Ishikawa (cell line): ENCODE data around the gene OR10H1.

Experiments
- CEBPB ChIP-seq: IDR thresholded peaks from 2 replicates; pipeline ENCODE4 v1.6.1; 2012
- CREB1 ChIP-seq: IDR thresholded peaks from 2 replicates; pipeline ENCODE4 v1.6.1; 2012; ENCODE audit warnings: low read depth
- EGR1 ChIP-seq: IDR thresholded peaks from 2 replicates; pipeline ENCODE4 v1.6.1; 2012
- EP300 ChIP-seq: IDR thresholded peaks from 2 replicates; pipeline ENCODE4 v1.6.1; 2012; ENCODE audit warnings: borderline replicate concordance
- FOXM1 ChIP-seq: IDR thresholded peaks from 2 replicates; pipeline ENCODE4 v1.6.1; 2012; ENCODE audit warnings: low read depth, borderline replicate concordance
- MAX ChIP-seq: IDR thresholded peaks from 2 replicates; pipeline ENCODE4 v1.6.1; 2012
- NFIC ChIP-seq: IDR thresholded peaks from 2 replicates; pipeline ENCODE4 v1.6.1; 2012
- RAD21 ChIP-seq: IDR thresholded peaks from 2 replicates; pipeline ENCODE4 v1.6.1; 2012; ENCODE audit warnings: low read depth
- REST ChIP-seq: IDR thresholded peaks from 2 replicates; pipeline ENCODE4 v1.6.1; 2012; ENCODE audit warnings: low read depth, mild to moderate bottlenecking
- TAF1 ChIP-seq: IDR thresholded peaks from 2 replicates; pipeline ENCODE4 v1.6.1; 2012; ENCODE audit warnings: low read depth, mild to moderate bottlenecking
- TCF12 ChIP-seq: IDR thresholded peaks from 2 replicates; pipeline ENCODE4 v1.6.1; 2012; ENCODE audit warnings: low read depth
- TEAD4 ChIP-seq: IDR thresholded peaks from 2 replicates; pipeline ENCODE4 v1.6.1; 2012
- USF1 ChIP-seq: IDR thresholded peaks from 2 replicates; pipeline ENCODE4 v1.6.1; 2012
- YY1 ChIP-seq: IDR thresholded peaks from 2 replicates; pipeline ENCODE4 v1.6.1; 2012; ENCODE audit warnings: low read depth
- ZBTB7A ChIP-seq: IDR thresholded peaks from 2 replicates; pipeline ENCODE4 v1.6.1; 2012; ENCODE audit warnings: low read depth

Gene OR10H1

DNA sequence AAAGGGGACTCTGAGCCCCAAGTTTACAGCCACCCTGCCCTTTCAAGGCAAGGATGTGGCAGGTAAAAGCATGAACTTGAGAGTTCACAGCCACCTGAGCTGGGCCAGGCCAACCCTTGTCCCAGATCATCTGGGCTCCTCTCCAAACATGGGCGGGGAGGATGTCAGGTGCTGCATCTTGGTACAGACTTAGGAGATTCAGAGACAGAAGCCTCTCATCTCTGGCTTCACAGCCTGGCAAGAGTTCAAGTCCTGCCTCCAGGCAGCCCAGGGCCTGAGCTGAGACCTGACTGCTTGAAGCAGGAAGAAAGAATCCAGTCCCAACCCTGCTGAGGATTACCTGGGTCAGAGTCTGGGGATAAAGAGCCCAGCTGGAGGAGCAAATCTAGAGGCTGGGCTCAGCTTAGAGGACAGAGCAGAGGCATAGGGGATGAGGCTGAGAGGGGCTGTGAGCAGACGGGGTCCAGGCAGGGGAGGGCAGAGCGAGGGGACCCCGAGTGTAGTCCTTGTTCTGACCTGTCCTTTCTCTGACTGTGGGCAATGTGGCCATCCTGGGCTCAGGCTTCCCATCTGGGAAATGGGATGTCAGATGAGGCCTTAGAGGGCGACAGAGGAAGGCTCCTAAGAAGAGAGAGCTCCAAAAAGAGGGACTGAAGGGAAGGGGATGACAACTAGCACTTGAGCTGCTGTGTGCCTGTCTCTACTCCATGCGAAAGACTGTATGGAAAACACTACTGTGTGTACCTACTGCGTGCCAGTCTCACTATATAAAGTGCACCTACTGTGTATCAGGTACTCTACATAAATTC lies 34.6 kb downstream of the OR10H1 start:
- TF ChIP-seq FOXM1 (no peak), TAF1 (no peak), CEBPB (no peak), TCF12 (no peak), EP300 (no peak)

DNA sequence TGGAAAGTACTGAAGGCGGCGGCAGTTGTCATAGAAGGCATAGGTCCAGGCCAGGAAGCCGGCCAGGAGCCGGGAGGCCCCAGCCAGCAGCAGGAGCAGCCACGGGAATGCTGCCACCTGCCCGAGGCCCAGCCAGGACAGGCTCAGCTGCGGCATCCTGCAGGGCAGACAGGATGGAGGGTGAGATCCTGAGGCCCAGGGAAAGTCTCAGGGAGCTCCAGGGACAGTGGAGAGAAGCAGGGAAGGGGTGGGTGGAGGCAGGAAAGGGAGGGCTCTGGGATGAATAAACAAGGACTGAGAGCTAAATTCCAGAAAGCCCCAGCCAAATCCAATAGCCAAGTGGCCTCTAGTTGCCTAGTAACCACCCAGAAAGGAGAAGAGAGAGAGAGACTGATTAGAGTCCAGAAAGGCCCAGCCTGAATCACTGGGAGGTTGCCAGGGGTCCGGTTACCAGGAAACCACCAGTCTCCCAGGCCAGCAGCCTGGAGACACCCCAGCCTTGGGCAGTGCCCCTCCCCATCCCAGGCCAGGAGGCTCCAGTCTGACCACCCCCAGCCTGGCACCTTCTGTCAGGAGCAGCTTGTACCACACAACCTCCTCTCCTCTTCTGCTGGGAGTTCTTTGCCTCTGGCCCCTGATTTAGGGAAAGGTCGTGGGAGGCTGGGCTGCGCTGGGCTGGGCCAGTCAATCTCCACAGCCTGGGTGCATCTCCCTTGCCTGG lies 35.5 kb downstream of the OR10H1 start:
- TF ChIP-seq TAF1 (no peak), RAD21 (no peak), REST (no peak), CREB1 (no peak)

DNA sequence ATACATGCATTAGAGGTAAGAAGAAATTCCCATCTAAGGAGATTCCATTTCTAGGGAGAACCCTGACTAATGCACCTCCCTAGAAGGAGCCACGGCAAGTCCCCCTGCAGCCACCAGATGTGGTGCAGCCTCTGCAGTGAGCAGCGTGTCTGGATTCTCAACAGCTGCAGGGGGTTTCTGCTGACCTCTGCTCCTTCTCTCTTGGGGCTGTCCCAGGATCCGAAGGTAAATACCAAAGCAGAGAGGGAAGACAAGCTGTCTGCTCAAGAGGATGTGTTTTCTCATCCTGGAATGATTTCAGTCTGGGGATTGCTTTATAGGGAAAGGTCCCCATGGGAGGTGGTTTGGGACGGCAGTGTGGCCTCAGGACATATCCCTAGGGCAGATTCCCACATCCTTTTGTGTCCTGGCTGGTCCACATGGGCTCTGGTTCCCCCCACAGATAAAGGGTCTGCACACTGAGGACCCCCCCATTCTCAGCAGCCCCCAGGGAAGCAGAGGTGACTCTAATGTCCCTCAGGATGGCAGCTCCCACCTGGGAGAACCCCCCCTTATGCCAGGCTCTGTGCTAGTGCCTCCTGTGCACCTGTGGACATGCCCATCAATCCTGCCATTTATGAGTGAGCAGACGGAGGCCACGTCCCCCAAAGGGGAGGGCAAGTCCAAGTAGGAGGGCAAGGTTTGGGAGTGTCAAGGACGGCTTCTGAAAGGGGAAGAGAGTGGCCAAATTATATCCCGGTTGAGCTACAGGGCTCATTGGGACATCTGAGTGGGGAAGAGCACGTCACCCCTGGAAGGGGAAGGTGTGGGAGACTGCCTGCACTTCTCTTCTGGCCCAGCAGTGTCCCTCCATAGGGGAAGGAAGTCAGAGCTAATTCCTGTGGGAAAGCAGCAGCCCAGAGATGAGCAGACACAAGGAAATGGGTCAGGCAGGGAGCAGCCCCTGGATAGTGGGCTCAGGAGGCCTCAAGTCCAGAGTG lies 38.2 kb downstream of the OR10H1 start:
- TF ChIP-seq CEBPB (no peak), RAD21 (no peak), TAF1 (no peak), TCF12 (no peak), USF1 (no peak), FOXM1 (no peak), TEAD4 (no peak), NFIC (no peak), CREB1 (no peak), EP300 (no peak), REST (no peak), EGR1 (no peak), ZBTB7A (no peak), MAX (no peak), YY1 (no peak)

DNA sequence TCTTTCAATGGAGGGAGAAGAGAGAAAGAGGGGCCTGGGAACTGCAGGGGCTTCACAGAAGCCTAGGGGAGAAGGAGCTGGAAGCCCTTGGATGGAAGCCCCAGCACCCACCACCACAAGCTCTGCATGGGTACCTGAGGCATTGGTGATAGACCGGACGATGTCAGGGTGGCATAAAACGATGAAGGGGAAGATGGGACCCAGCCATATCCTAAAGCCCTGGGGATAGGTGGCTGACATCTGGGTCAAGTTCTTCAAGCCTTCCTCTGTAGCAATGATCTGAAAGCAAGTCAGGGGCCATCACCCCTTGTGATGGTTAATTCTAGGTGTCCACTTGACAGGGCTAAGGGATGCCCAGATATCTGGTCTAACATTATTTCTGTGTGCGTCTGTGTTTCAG lies 39.2 kb downstream of the OR10H1 start:
- TF ChIP-seq REST (no peak), CEBPB (no peak), RAD21 (no peak), MAX (no peak), TAF1 (no peak), EGR1 (no peak), CREB1 (no peak), TEAD4 (no peak), FOXM1 (no peak), EP300 (no peak), TCF12 (no peak), USF1 (no peak), YY1 (no peak), NFIC (no peak), ZBTB7A (no peak)
